Fibroblast of lung (primary cell): Measurements from ENCODE around the gene TTC17. TPM values are rescaled to one million over a fixed set of nuclear protein-coding genes. Genes with fewer than 3 reads are reported as not detected.

Source experiments
- DNase-seq, 2 donors: peaks; one replicate each; pipeline versions ENCODE4 v3.0.0 to v3.0.0-alpha.2; 2010; ENCODE audit warnings: low read depth in 2 of 2
- H2AFZ ChIP-seq: 2 replicates; pipeline ENCODE4 v1.5.1; 2012; ENCODE audit warnings: low read length, control low read depth, inconsistent platforms
- H3K27ac ChIP-seq: 2 replicates; pipeline ENCODE4 v1.5.1; 2011; ENCODE audit warnings: low read length, control low read depth; ENCODE audit not compliant: insufficient read depth
- H3K27me3 ChIP-seq: 2 replicates; pipeline ENCODE4 v1.5.1; 2011; ENCODE audit warnings: mild to moderate bottlenecking, low read length; ENCODE audit not compliant: control insufficient read depth, insufficient read depth
- H3K36me3 ChIP-seq: 2 replicates; pipeline ENCODE4 v1.5.1; 2011; ENCODE audit warnings: low read length; ENCODE audit not compliant: control insufficient read depth, insufficient read depth
- H3K4me1 ChIP-seq: 2 replicates; pipeline ENCODE4 v1.5.1; 2011; ENCODE audit warnings: low read length; ENCODE audit not compliant: control insufficient read depth, insufficient read depth; ENCODE audit errors: extremely low read depth
- H3K4me2 ChIP-seq: 2 replicates; pipeline ENCODE4 v1.5.1; 2011; ENCODE audit warnings: low read length, control low read depth; ENCODE audit not compliant: insufficient read depth; ENCODE audit errors: extremely low read depth
- H3K4me3 ChIP-seq, 4 experiments: fragments of 200-600 bp in 1 of 4; sonication (generic) in 1 of 4; replicated peaks in 1 of 4; 2 replicates each; pipeline ENCODE4 v1.5.1; 2011 to 2016; ENCODE audit warnings: low read length in 4 of 4, low read depth in 3 of 4, mild to moderate bottlenecking in 3 of 4, control low read depth in 2 of 4, inconsistent platforms in 1 of 4, mixed read lengths in 1 of 4; ENCODE audit not compliant: insufficient read depth in 1 of 4; ENCODE audit errors: control extremely low read depth in 1 of 4
- H3K79me2 ChIP-seq: 2 replicates; pipeline ENCODE4 v1.5.1; 2012; ENCODE audit warnings: mild to moderate bottlenecking, low read length, inconsistent platforms; ENCODE audit not compliant: control insufficient read depth, insufficient read depth
- H3K9ac ChIP-seq: 2 replicates; pipeline ENCODE4 v1.5.1; 2011; ENCODE audit warnings: mild to moderate bottlenecking, low read length, control low read depth; ENCODE audit not compliant: insufficient read depth
- H3K9me3 ChIP-seq: 2 replicates; pipeline ENCODE4 v1.5.1; 2012; ENCODE audit warnings: low read depth, low read length; ENCODE audit not compliant: control insufficient read depth, insufficient read depth
- H4K20me1 ChIP-seq: 2 replicates; pipeline ENCODE4 v1.5.1; 2011; ENCODE audit warnings: low read length; ENCODE audit not compliant: control insufficient read depth, insufficient read depth; ENCODE audit errors: extremely low read depth
- EZH2 ChIP-seq: IDR thresholded peaks from 2 replicates; pipeline ENCODE4 v1.5.1; 2012; ENCODE audit warnings: low read length, control low read depth, mild to moderate bottlenecking; ENCODE audit errors: missing control alignments
- polyA plus RNA-seq, 2 donors: library from polyadenylated mRNA; depleted of rRNA in 1 of 2; stranded (reverse) in 1 of 2; unstranded in 1 of 2; fragments of >200 nt; gene quantifications; 2 replicates each; pipeline ENCODE4 v1.2.1, GENCODE V29; 2011 to 2012; ENCODE audit warnings: missing spikeins in 1 of 2
- total RNA-seq: library from RNA; depleted of rRNA; stranded (reverse); fragments of >200 nt; gene quantifications from 2 replicates; pipeline ENCODE4 v1.2.1, GENCODE V29; 2014
- TF ChIP-seq, protein P1 (sequence below), 2 donors: IDR thresholded peaks in 1 of 2; conservative IDR thresholded peaks in 1 of 2; 1 replicate in 1 of 2; 2 replicates in 1 of 2; pipeline ENCODE4 v1.5.1; 2011 to 2012; ENCODE audit warnings: low read length in 2 of 2, control low read depth in 1 of 2, inconsistent platforms in 1 of 2, low read depth in 1 of 2, mild to moderate bottlenecking in 1 of 2

Gene TTC17
- total and polyA plus RNA-seq, 2 donors (not counting 1 experiment from before 2014, with no cell fraction given): 72.3 to 129 TPM

DNA sequence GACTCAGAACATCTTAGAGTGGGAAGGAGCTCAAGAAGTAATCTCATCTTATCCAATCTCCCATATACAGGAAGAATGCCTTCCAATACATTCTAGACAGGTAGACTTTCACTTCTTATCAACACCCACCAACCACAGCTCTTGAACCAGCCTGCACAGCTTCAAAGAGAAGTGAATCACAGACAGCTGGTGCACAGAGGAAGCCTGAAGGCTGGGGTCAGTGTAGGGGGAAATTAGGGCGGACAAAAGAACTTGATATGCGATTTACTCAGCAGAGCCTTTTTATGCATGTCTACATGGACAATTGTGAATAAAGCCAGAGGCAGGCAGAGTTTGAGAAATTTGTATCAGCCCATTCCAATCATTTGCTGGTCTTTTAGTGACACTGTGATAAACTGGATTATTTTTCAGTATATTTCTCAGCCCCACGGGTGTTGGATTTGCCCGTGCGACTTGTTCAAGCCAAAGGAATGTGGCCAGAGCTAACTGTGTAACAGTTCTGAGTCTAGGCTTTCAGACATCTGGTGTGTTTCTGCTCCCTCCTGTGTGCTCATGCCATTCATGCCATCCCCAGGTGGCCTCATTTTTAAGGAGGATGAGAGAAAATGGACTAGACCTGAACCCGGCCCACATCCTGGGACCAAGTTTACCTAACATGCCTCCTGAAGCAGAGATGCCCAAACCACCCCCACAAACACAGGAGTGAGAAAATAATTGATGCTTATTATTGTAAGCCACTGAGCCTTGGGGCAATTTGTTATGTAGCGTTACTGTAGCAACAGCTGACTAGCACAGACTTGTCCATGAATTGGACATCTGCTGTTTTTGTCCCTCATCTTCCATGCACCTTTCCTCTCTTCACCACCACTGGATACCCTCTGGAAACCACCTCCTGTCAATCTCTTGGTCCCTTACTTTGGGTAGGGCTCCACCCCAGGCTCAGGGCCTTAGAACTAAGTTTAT lies 184.3 kb downstream of the TTC17 start:
- Histone ChIP-seq H3K27me3 (peaks cover 14% of the 10 kb centered on the region), H3K4me2 (no peak overlapping the region), H4K20me1 (no peaks in the 10 kb centered on the region), H3K79me2 (no peaks in the 10 kb centered on the region), H3K9ac (no peak overlapping the region), H2AFZ (no peak overlapping the region), H3K4me3 (no peak overlapping the region), H3K9me3 (no peaks in the 10 kb centered on the region), H3K4me1 (no peaks in the 10 kb centered on the region), H3K27ac (no peak overlapping the region), H3K36me3 (no peaks in the 10 kb centered on the region)
- TF ChIP-seq, protein P1, sequence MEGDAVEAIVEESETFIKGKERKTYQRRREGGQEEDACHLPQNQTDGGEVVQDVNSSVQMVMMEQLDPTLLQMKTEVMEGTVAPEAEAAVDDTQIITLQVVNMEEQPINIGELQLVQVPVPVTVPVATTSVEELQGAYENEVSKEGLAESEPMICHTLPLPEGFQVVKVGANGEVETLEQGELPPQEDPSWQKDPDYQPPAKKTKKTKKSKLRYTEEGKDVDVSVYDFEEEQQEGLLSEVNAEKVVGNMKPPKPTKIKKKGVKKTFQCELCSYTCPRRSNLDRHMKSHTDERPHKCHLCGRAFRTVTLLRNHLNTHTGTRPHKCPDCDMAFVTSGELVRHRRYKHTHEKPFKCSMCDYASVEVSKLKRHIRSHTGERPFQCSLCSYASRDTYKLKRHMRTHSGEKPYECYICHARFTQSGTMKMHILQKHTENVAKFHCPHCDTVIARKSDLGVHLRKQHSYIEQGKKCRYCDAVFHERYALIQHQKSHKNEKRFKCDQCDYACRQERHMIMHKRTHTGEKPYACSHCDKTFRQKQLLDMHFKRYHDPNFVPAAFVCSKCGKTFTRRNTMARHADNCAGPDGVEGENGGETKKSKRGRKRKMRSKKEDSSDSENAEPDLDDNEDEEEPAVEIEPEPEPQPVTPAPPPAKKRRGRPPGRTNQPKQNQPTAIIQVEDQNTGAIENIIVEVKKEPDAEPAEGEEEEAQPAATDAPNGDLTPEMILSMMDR (conservative IDR thresholded peaks at IDR 0.05 in 1 of 2, IDR thresholded peaks at IDR 0.05 in 1 of 2; ENCODE audit: low read depth in 1 of 2, low read length in 2 of 2): no peak
- TF ChIP-seq EZH2: no peak
- no peak for DNase-seq

Other genes starting within 250 kb of the TTC17 start
- gene API5, start 46.9 kb upstream of the TTC17 start, total RNA-seq: 62.9 and 69.1 TPM in 2 replicates
- gene API5, start 46.9 kb upstream of the TTC17 start, polyA plus RNA-seq: 97.4 and 98.6 TPM in 2 replicates